HG02840 (cell line): ENCODE data around the gene NHSL1.

ENCODE experiments used
- ATAC-seq: cut with Tn5 transposase; IDR thresholded peaks from one replicate; pipeline ENCODE4 v1.9.1; 2021; ENCODE audit warnings: mild to moderate bottlenecking, moderate library complexity, moderate number of reproducible peaks; ENCODE audit not compliant: unreplicated experiment, low FRiP score

The NHSL1 gene

GRCh38 chr6:138406443-138406842 is 92.9 kb downstream of the NHSL1 start:
- no peak for ATAC-seq

- ATAC-seq, result no peak
These were observed 93.4 kb downstream of the NHSL1 start for GRCh38 chr6:138405816-138406413.

- ATAC-seq, result peak; percentile 9
These were observed 94.5 kb downstream of the NHSL1 start for GRCh38 chr6:138404666-138405337.

GRCh38 chr6:138403801-138404665 is 95.3 kb downstream of the NHSL1 start, which contains the start of gene HEBP2:
Gene HEBP2, plus strand, starts transcription at chr6:138404223. Its CDS starts 273 bp downstream, at chr6:138404496.
- peak; percentile 85 for ATAC-seq

GRCh38 chr6:138403324-138403800 is 95.9 kb downstream of the NHSL1 start:
- ATAC-seq, result peak; percentile 20

GRCh38 chr6:138402838-138403187 is 96.5 kb downstream of the NHSL1 start:
- no peak for ATAC-seq

- ATAC-seq, result no peak
These were observed 97.1 kb downstream of the NHSL1 start for GRCh38 chr6:138401960-138402837.

- ATAC-seq, result no peak
These were observed 99.0 kb downstream of the NHSL1 start for GRCh38 chr6:138400326-138400725.

- no peak for ATAC-seq
These were observed 101.9 kb downstream of the NHSL1 start for GRCh38 chr6:138397128-138398122.

GRCh38 chr6:138396709-138397108 is 102.6 kb downstream of the NHSL1 start:
- ATAC-seq, result no peak

GRCh38 chr6:138393871-138394783 is 105.2 kb downstream of the NHSL1 start:
- ATAC-seq, result no peak

GRCh38 chr6:138389551-138389950 is 109.7 kb downstream of the NHSL1 start:
- ATAC-seq, result no peak

GRCh38 chr6:138387577-138388368 is 111.5 kb downstream of the NHSL1 start:
- no peak for ATAC-seq

- no peak for ATAC-seq
These were observed 112.4 kb downstream of the NHSL1 start for GRCh38 chr6:138386897-138387296.

GRCh38 chr6:138383776-138384175 is 115.5 kb downstream of the NHSL1 start:
- ATAC-seq, result no peak

- no peak for ATAC-seq
These were observed 116.6 kb downstream of the NHSL1 start for GRCh38 chr6:138382498-138383265.
